ENCODE data around the gene MBD2.
A peak's percentile ranks its signal among the peaks of the same experiment; 100 is the strongest.
"Not testable (repeated sequence)": the region's sequence is repeated elsewhere in the genome, so short reads cannot be mapped to it uniquely, and the experiment has no call there.

Gene MBD2, protein sequence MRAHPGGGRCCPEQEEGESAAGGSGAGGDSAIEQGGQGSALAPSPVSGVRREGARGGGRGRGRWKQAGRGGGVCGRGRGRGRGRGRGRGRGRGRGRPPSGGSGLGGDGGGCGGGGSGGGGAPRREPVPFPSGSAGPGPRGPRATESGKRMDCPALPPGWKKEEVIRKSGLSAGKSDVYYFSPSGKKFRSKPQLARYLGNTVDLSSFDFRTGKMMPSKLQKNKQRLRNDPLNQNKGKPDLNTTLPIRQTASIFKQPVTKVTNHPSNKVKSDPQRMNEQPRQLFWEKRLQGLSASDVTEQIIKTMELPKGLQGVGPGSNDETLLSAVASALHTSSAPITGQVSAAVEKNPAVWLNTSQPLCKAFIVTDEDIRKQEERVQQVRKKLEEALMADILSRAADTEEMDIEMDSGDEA

DNA sequence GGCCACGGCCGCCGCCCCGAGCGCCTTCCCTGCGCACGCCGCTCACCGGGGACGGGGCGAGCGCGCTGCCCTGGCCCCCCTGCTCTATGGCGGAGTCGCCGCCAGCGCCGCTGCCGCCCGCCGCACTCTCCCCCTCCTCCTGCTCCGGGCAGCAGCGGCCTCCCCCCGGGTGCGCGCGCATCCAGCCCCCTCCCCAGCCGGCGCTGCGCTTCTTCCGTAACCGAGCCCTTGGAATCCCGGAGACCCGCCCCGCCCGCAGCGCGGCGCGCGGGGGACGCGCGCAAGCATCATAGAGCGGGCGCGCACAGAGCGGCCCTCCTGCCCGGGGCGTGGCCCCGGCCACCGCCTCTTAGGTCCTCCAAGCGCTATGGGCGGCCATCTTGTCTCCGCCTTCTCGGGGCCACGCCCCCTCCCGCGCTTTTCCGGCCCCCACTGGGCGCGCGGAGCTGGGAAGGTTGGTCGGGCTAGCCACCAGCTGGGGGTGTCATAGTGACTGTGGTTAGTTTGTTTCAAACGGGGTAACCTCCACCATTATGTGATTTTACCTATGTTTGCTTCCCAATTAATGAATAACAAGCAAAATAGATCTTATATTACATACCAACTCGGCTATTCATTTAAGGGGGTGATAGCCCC is at the start of gene MBD2:
MBD2 (minus strand) TSS at position 291 of the 636 bp plus-strand sequence; CDS start at position 181, 110 bp downstream.
- DNase-seq, result peak; percentile 95

DNA sequence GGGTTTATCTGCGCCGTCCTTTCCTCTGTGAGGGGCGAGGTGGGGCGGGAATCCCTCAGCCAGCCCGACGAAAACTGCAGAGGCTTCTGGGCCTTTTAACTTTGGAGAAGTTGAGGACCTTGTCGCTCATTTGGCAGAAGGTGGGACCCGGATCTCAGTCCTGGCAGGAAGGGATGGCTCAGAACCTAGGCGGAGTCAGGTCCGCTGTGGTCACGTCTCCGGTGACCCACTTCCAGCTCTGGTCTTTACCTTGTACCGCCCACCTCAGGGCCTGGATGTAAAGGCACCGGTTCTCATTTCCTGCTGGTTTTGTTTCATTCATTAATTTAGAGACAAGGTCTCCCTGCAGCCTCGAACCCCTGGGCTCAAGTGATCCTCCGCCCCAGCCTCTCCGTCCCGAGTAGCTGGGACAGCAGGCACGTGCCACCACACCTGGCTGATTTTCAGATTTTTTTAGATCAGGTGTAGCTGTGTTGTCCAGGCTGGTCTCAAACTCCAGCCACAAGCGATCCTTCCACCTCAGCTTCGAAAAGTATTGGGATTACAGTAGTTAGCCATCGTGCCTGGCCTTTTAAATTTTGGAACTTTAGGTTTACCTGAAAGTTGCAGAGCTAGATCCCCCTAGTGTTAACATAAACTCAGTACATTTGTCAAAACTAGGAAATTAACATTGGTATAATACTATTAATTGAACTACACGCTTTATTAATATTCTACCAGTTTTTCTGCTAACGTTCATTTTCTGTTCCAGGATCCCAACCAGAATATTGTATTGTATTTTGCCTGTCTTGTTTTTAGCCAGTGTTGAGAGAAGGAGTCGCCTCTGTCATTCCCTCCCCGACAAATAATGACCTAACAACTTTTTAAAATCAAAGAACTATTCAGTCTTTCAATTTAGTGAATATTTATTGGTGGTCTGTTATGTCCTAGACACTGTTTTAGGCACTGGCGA is 45.7 kb upstream of the MBD2 start:
- DNase-seq, result peak; percentile 60 to 61

DNA sequence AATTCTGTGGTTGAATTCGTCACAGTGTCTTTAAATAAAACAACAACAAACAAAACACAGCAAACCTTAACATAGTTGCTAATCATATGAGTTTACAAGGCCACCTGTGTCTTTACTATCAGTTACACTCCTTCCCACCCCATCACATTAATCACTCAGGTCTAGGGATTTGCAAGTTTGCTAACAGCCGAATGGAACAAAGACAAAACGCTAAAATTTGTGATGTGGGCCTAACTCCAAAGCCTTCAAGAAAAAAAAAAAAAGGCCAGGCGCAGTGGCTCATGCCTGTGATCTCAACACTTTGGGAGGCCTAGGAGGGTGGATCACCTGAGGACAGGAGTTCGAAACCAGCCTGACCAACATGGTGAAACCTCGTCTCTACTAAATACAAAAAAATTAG is 44.3 kb upstream of the MBD2 start:
- no peak for DNase-seq

DNA sequence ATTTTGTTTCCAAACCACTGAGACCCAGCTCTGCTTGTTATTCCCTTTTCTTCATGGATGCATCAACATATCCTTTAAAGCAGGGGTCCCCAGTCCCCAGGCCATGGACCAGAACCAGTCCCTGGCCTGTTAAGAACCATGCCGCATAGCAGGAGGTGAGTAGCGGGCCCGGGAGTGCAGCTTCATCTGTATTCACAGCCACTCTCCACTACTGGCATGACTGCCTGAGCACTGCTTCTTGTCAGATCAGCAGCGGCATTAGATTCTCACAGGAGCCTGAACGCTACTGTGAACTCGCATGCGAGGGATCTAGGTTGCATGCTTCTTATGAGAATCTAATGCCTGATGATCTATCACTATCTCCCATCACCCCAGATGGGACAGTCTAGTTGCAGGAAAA is 43.2 kb upstream of the MBD2 start:
- no peak for DNase-seq

DNA sequence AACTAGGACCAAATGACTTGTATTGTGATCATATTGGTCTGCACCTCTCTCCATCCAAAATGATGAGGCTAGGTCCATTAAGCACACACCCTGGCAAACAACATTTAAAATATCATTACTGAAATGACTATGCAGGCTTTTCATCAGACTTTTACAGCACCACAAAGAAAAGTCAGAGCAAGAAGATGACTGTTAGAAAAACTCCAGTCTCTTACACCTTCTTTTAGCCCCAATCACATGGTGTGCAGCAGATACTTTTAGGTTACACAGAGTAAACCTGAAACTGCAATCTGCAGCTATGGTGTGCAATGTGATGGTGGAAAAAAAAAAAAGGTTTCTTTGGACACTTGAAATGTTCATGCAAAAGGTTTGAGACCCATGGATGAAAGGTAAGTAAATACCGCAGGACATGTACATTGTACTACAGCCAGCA is 39.5 kb upstream of the MBD2 start:
- DNase-seq, result no peak

DNA sequence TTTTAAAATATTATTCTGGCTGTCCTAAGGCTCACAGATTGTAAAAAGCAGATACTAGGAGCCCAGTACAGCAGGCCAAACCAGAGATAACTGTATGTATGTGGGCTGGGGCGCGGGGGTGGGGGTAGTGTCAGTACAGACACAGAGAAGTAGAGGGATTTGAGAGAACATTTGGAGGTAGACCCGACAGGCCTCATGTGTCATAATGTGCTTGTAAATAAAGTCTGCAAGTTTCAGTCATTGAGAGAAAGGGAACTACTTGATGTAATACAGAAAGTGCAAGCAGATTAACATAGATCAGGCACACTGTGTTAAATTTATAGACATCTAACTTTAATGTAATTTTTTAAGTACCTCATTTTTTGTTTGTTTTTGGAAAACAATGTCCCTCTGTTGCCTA is 37.4 kb upstream of the MBD2 start:
- DNase-seq, result peak in 1 of 2 donors; percentile 24

DNA sequence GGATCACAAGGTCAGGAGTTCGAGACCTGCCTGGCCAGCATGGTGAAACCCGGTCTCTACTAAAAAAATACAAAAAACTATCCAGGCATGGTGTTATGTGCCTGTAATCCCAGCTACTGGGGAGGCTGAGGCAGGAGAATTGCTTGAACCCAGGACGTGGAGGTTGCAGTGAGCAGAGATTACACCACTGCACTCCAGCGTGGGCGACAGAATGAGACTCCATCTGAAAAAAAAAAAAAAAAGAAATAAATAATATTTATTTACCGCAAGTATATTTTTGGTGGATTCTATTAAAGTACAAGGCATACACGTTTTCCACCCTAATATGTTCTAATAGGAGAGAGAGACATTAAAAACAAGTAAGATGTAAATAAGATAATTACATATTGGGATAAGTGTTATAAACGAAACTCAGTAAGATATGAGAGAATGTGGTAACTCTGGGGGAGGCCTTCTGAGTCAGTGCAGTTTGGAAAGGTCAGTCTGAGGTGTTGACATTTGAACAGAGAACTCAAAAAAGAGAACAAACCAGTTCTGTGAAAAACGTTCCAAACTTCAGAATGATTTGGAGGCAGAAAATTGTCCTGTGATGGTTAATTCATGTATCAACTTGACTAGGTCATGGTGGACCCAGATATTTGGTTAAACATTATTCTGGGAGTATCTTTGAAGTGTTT is 36.1 kb upstream of the MBD2 start:
- DNase-seq, result no peak

DNA sequence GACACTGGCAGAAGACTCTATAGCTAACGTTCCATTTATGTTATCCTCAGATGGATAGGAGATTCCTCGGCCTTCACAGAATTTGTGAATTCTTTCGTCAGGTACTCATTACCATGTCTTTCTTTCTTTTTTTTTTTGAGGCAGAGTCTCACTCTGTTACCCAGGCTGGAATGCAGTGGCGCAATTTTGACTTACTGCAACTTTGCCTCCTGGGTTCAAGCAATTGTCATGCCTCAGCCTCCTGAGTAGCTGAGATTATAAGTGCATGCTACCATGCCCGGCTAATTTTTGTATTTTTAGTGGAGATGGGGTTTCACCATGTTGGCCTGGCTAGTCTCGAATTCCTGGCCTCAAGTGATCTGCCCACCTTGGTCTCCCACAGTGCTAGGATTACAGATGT is 33.3 kb upstream of the MBD2 start:
- DNase-seq, result not testable (repeated sequence)

DNA sequence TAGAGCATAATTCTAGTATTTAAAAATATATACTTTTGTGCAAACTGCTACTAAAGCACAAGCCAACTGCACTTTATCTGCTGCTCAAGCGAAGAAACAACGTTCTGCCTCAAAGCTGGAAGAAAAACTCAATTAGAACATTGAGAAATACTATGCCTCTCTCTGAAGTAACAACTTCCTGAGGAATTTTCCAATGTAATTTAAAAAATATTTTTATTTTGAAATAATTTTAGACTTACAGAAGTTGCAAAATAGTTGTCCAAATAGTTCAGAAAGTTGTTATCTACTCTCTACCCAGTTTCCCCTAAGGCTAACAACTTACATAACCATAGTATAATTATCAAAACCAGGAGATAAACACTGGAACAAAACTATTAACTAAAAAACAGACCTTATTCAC is 32.5 kb upstream of the MBD2 start:
- DNase-seq, result no peak

DNA sequence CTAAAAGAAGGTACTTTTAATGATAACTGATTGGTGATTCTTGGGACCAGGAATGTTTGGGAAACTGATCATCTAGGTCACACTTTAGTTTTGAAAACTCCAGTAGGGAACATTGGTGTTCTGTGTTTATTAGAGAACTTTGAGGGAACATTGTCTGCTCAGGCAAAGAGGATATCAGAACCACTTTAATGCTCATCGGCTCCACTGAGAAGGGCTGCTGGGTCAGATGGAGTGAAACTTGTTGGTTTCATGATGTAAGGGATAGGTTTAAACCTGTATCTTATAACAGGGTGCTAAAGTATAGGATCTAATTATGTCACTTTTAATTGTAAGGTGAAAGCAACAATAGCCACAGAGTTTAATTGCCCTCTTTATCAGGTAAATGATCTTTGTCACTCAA is 30.7 kb upstream of the MBD2 start:
- DNase-seq, result no peak

DNA sequence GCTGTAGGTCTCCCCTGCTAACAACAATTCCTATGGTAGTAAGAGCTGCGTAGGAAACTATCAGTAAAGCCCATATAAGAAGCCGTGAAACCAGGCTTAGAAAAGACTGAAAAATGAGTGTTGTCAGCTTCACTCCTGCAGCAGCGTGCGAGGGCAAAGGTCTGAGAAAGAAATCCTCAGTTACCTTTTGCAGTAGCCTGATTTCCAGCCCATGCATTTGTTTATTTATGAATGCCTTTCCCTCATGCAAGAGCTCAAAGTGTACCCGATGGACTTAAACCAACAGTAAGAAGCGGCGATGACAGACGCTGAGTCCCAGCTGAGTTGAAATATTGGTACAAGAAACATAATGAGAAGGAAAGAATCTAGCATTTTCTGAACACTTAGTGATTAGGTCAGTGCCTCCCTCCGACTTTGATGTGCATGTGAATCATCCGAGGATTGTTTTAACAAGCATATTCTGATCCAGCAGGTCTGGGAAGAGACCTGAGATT is 29.8 kb upstream of the MBD2 start:
- no peak for DNase-seq

DNA sequence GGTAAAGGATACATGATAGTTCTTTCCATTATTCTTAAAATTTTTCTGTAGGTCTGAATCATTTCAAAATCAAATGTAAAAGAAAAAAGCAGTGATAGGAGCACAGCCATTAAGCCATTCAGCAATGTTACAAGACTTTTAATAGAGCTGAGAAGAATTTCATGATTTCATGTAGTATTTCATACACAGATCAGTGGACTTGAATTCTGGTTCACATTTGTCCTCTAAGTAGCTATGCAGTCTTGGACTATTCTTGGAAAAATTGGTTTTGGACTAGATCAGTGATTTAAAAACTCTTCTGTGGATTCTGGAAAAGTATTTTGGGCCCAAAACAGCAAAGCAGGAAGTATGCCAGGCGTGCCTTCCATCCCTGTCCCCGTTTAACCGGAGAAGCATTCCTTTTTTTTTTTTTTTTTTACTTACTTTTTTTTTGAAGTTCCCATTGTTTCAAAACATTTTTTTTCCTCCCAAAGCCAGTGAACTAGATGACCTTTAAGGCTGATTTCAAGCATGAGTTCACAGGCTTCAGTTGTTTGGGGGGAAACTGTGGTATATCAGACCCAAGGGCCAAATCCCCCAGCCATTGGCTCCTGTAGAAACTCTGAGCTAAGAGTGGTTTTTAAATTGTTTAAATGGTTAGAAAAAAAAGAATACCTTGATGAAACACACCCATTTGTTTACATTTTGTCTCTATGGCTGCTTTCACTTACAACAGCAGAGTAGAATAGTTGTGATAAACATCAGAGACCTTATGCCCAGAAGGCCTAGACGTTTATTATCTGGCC is 27.3 kb upstream of the MBD2 start:
- DNase-seq, result no peak

DNA sequence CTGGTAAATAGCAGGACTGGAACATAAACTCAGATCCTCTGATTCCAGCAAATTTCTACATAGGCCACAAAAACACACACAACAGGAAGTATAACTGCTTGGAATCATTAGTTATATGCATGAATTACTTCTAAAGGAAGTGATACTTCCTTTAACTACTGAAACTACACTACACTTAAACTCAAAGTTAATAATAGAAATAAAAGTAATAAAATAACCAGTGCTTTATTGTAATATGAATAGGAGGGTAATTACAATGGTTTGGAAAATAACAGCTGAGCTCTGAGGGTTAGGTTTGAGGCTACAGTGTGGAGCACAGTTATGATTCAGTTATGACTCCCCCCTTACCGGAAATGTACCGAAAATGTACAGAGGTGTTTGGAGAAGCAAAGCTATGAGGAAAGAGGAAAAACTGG is 26.4 kb upstream of the MBD2 start:
- no peak for DNase-seq

DNA sequence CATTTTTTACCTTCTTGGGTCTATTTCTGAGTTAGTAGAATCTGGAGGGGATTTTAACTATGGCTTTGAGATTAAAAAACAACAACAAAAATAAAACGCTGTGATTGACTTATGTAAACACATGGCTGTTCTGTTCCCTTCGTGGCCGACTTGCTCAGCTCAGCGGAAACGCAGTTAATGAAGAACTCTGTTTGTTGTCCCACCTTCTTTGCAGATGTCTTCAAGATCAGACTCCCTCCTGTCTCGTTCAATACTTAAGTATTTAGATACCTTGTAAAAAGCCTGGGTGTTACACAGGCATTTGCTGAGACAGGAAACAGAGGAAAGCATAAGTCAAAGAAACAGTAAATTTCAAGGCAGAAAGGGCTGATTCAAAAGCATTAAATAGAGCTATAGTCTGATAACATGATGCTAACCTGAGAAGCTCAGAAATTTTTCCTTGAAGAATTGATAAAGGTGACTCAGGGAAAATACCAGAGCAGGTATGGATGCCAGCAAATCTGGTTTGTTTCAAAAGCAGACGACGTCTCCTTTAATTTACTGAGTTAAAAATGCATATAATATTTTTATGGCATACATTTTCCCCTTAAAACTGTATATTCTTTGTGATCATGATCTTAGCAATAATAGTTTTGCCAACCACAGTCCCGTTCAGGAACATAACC is 23.2 kb upstream of the MBD2 start:
- DNase-seq, result no peak

DNA sequence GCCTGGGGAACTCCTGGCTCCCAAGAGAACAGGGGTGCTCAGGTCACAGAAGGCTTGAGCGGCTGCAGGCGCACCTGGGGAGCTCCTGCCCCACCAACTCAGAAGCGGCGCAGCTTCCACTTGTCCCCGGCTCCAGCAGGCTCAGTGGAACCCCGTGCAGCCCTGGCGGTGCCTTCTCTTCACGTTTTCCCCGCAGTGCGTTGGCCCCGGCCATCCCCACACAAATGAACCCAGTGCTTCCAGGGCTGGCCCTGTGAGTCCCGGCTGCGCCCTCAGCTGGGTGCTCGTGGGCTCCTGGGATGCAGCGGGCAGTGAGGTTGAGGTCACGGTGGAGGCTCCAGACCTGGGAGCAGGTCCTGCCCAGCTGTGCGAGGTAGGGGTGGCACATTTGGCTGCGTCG is 17.9 kb upstream of the MBD2 start:
- DNase-seq, result no peak

DNA sequence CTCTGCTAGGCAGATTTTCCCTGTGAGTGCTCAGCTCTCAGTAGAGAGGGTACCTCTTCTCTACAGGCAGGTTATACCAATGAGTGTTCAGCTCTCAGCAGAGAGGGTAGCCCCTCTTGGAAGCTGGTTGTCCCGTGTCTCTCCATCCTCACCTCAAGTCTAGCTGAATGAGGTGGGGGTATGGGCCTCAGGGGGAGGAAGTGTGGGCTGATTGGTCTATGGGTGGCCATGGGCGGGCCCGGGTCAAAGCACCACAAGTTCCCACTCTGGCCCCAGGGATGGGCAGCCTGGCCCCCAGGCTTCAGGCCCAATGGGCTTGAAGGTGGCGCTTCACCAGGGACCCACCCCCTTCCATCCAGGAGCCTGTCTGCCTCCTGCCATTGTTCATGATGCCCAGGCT is 17.0 kb upstream of the MBD2 start:
- no peak for DNase-seq

DNA sequence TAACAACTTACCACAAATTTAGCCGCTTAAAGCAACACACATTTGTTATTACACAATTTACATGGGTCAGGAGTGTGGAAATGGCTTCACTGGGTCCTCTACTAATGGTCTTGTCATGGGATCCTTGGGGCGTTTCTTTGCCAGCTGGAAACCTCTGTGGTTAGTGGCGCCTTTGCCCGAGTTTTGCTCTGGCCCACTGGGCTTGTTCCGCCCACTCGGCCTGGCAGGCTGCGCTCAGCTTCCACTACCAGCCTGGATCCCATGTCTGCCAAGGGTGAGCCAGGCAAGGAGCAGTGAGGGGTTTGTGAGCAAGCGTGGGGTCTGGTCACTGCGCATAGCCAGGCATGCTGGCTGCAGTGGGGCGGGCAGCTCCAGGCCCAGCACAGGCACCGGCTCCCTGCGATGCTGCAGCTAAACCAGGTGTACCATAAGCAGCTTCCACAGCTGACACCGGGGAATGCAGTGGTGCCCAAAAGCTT is 16.2 kb upstream of the MBD2 start:
- DNase-seq, result peak in 1 of 2 donors; percentile 32

DNA sequence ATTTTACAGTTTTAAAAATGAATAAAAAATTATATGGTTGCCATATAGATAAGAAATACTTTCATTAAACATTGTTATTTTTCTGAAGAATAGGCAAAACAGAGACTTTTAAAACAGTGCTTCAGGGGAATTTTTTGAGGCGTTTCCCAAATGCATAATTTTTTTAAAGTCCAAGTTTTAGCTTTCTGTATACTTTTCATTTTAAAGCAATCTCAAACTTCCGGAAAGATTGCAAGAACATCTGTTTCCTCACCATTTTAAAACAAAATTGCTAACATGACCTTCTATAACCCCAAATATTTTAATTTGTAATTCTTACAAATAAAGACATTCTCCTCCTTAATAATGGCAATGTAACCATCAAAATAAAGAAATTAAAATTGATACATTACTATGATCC is 15.1 kb upstream of the MBD2 start:
- no peak for DNase-seq

DNA sequence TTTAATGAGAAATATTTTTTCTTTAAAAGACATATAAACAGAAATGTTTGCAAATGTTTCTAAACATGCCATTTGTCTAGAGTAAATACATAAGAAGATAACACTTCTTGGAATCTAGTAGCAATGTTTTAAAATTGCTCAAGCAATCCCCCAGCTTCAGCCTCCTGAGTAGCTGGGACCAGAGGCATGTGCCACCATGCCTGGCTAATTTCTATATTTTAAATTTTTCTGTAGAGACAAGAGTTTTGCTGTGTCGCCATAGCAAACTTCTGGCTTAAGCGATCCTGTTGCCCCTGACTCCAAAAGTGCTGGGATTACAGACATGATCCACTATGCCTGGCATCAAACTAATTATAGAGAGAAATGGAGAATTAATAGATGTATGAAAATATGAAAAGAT is 14.6 kb upstream of the MBD2 start:
- no peak for DNase-seq

DNA sequence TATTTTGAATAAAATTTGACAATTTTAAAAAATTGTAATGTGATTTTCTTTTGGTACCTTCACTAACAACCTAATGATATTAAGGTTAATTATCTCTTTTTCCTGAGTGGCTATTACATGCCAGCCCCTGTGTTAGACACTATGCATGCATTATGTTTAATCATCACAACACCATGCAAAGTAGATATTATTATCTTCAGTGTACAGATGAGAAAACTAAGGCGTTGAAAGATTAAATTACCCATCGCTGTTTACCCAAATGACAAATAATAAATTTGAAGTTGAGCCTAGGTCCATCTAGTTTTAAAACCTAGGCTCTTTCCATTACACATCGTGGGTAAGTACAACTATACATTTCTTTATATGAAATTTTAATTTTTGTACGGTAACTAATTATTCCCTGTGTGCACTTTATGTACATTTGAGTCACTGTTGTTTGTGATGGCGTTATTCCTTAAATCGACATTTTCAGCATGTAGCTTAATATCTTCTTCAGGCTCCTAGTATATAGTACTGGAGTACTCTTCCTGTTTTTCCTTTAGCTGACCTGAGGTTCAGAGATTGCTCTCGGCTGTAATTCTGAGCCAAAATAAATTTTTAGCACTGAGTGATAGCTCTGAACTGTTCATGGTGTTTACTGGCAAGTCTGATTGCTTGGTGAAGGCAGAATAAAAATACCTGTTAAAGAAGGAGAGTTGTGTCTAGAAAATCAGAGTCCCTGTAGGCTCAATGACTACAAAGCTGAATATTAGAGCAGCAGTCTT is 13.9 kb upstream of the MBD2 start:
- no peak for DNase-seq
